GM23338 (cell line): ENCODE measurements around the gene SCGB1A1.

Experiments
- CTCF ChIP-seq, 2 experiments: fragments of 200-600 bp in 1 of 2; sonication (generic) in 1 of 2; conservative IDR thresholded peaks; 2 replicates each; pipeline versions ENCODE4 v1.5.1 to v1.6.1; 2016 to 2017; ENCODE audit warnings: antibody characterized with exemption in 2 of 2, low read depth in 2 of 2, mild to moderate bottlenecking in 2 of 2, moderate library complexity in 1 of 2
- ETS1 ChIP-seq: IDR thresholded peaks from 2 replicates; pipeline ENCODE4 v1.6.1; 2016; ENCODE audit warnings: antibody characterized with exemption
- EZH2 ChIP-seq: fragments of 200-600 bp; sonication (generic); IDR thresholded peaks from one replicate; pipeline ENCODE4 v1.8.0; 2017; ENCODE audit warnings: antibody characterized with exemption, mild to moderate bottlenecking, low read depth; ENCODE audit not compliant: unreplicated experiment
- EZH2phosphoT487 ChIP-seq: fragments of 200-600 bp; sonication (generic); IDR thresholded peaks from one replicate; pipeline ENCODE4 v1.8.1; 2018; ENCODE audit warnings: antibody characterized with exemption; ENCODE audit not compliant: unreplicated experiment
- POLR2AphosphoS5 ChIP-seq: IDR thresholded peaks from 2 replicates; pipeline ENCODE4 v1.6.1; 2016; ENCODE audit warnings: antibody characterized with exemption, low read depth
- REST ChIP-seq: IDR thresholded peaks from one replicate; pipeline ENCODE4 v1.6.1; 2018; ENCODE audit warnings: antibody characterized with exemption; ENCODE audit not compliant: unreplicated experiment
- ZNF331 ChIP-seq: fragments of 250-450 bp; sonication (Bioruptor Pico); IDR thresholded peaks from 2 replicates; pipeline ENCODE4 v1.5.0; 2020; ENCODE audit warnings: low read depth, mild to moderate bottlenecking, moderate library complexity
- ZNF462 ChIP-seq: fragments of 250-450 bp; sonication (Bioruptor Pico); IDR thresholded peaks from 2 replicates; pipeline ENCODE4 v1.5.0; 2020; ENCODE audit warnings: mild to moderate bottlenecking, moderate library complexity

- TF ChIP-seq REST (no peak), CTCF (conservative IDR thresholded peaks at IDR 0.05; ENCODE audit: low read depth in 2 of 2) (no peak), ZNF331 (CRISPR knock-in tag) (no peak), POLR2AphosphoS5 (no peak), EZH2phosphoT487 (no peak), EZH2 (no peak), ZNF462 (CRISPR knock-in tag) (no peak), ETS1 (no peak)
These were observed 8.9 kb downstream of the SCGB1A1 start for GRCh38 chr11:62427630-62428233.
